ENCODE measurements around the gene PRAF2. TPM values are rescaled to one million over a fixed set of nuclear protein-coding genes. Genes with fewer than 3 reads are reported as not detected.

PRAF2 gene
- total RNA-seq (2014; rRNA removed): 0.07 and 0.69 TPM in 2 replicates
- percentile 46 among the genes with signal in this experiment for Bru-seq, nascent RNA
- percentile 50 among the genes with signal in this experiment for BruChase-seq, experiment 1, labeled RNA remaining after a 6-hour chase
- percentile 50 among the genes with signal in this experiment for BruChase-seq, experiment 2, labeled RNA remaining after a 2-hour chase
- long read RNA-seq, partial matches to known transcripts: 0 of 3 reads
- long read RNA-seq, other reads (novel, unspliced or antisense): 2 of 3 reads

GRCh38 chrX:49073601-49074575, at the start of gene PRAF2:
PRAF2 (minus strand) TSS chrX:49074002; CDS start chrX:49073987, 15 bp downstream.
- TF ChIP-seq EZH2 (IDR thresholded peaks at IDR 0.05; ENCODE audit: low read length, unreplicated experiment): no peak
- TF ChIP-seq EZH2phosphoT487 (IDR thresholded peaks at IDR 0.05; ENCODE audit: borderline replicate concordance, low read length): no peak
- TF ChIP-seq CTCF (conservative IDR thresholded peaks at IDR 0.05; ENCODE audit: low read depth, low read length): no peak
- Histone ChIP-seq H3K79me2 (ENCODE audit: low read length) (no peaks in the 10 kb centered on the region), H3K27ac (ENCODE audit: low read length) (no peak within 1 kb of the TSS), H3K36me3 (ENCODE audit: low read depth, low read length) (no peaks in the 10 kb centered on the region), H3K9me2 (replicated peaks; ENCODE audit: low read length) (no peaks in the 10 kb centered on the region), H3K9me3 (ENCODE audit: low read length) (no peaks in the 10 kb centered on the region), H3F3A (ENCODE audit: low read length, unreplicated experiment) (no peaks in the 10 kb centered on the region), H4K20me1 (ENCODE audit: low read length) (no peaks in the 10 kb centered on the region), H3K4me1 (ENCODE audit: insufficient read depth, low read length) (no peaks in the 10 kb centered on the region), H3K27me3 (ENCODE audit: low read length) (no peaks in the 10 kb centered on the region), H2AFZ (ENCODE audit: low read length) (no peak within 1 kb of the TSS), H3K4me3 (ENCODE audit: low read length) (no peak within 1 kb of the TSS), H3K9ac (ENCODE audit: low read length) (no peak within 1 kb of the TSS), H3K4me2 (ENCODE audit: low read length) (no peak within 1 kb of the TSS)
- ATAC-seq (no peak), DNase-seq (no peak)
- ChIA-PET POLR2A (ENCODE audit: unreplicated experiment) (no interaction called here), CTCF (no interaction called here)
- intact Hi-C loops (cut with micrococcal nuclease): no loop called here
- no TSS peak for BruUV-seq (replicated peaks)

GRCh38 chrX:49122499-49122898, 48.7 kb upstream of the PRAF2 start:
- BruUV-seq (replicated peaks): no TSS peak
- Histone ChIP-seq H3K36me3 (ENCODE audit: low read depth, low read length) (peaks cover 7% of the 10 kb centered on the region; the same call in 1 of the 2 replicates), H3K79me2 (ENCODE audit: low read length) (peaks cover 24% of the 10 kb centered on the region), H4K20me1 (ENCODE audit: low read length) (no peaks in the 10 kb centered on the region), H3K4me2 (ENCODE audit: low read length) (peak overlapping the region; percentile 86), H3F3A (ENCODE audit: low read length, unreplicated experiment) (no peaks in the 10 kb centered on the region), H3K4me3 (ENCODE audit: low read length) (peak overlapping the region; percentile 98), H3K27ac (ENCODE audit: low read length) (no peak overlapping the region), H3K9me3 (ENCODE audit: low read length) (no peaks in the 10 kb centered on the region), H3K4me1 (ENCODE audit: insufficient read depth, low read length) (peaks cover 6% of the 10 kb centered on the region; the same call in 1 of the 2 replicates), H3K9ac (ENCODE audit: low read length) (peak overlapping the region; percentile 92), H3K9me2 (replicated peaks; ENCODE audit: low read length) (no peaks in the 10 kb centered on the region), H2AFZ (ENCODE audit: low read length) (no peak overlapping the region), H3K27me3 (ENCODE audit: low read length) (no peaks in the 10 kb centered on the region)
- TF ChIP-seq EZH2phosphoT487 (IDR thresholded peaks at IDR 0.05; ENCODE audit: borderline replicate concordance, low read length) (no peak), CTCF (conservative IDR thresholded peaks at IDR 0.05; ENCODE audit: low read depth, low read length) (no peak), EZH2 (IDR thresholded peaks at IDR 0.05; ENCODE audit: low read length, unreplicated experiment) (no peak)
- DNase-seq (no peak), ATAC-seq (no peak)
- intact Hi-C loops (cut with micrococcal nuclease): loop anchor here (5.0 kb wide), 1 partner anchor 40 kb away; the partner anchor contains the start of gene MAGIX
- CTCF ChIA-PET: no interaction called here
- POLR2A ChIA-PET (ENCODE audit: unreplicated experiment): interaction anchor here (0.6 kb wide), 1 partner anchor 425 kb away, joined by 4 read pairs; no protein-coding TSS in a partner anchor

Data from PC-3 (cell line).